ENCODE measurements around the gene NT5C1A.

NT5C1A gene

GRCh38 chr1:39622427-39622826 lies 49.5 kb downstream of the NT5C1A start:
- no peak overlapping the region for H3K4me3 ChIP-seq (ENCODE audit: low read length)
- no peak for DNase-seq (ENCODE audit: low read depth, low spot score)

GRCh38 chr1:39620659-39621165 lies 51.2 kb downstream of the NT5C1A start:
- H3K4me3 ChIP-seq (ENCODE audit: low read length) = no peak overlapping the region
- no peak for DNase-seq (ENCODE audit: low read depth, low spot score)

- no peak overlapping the region for H3K4me3 ChIP-seq (ENCODE audit: low read length)
- DNase-seq (ENCODE audit: low read depth, low spot score) = no peak
Observed at GRCh38 chr1:39617488-39618049, 54.3 kb downstream of the NT5C1A start.

- no peak for DNase-seq (ENCODE audit: low read depth, low spot score)
- no peak overlapping the region for H3K4me3 ChIP-seq (ENCODE audit: low read length)
Observed at GRCh38 chr1:39615086-39615673, 56.7 kb downstream of the NT5C1A start.

GRCh38 chr1:39614488-39614887 lies 57.4 kb downstream of the NT5C1A start:
- DNase-seq (ENCODE audit: low read depth, low spot score) = no peak
- H3K4me3 ChIP-seq (ENCODE audit: low read length) = no peak overlapping the region

GRCh38 chr1:39613250-39613649 lies 58.7 kb downstream of the NT5C1A start:
- H3K4me3 ChIP-seq (ENCODE audit: low read length) = no peak overlapping the region
- no peak for DNase-seq (ENCODE audit: low read depth, low spot score)

GRCh38 chr1:39609618-39610331 lies 62.1 kb downstream of the NT5C1A start:
- DNase-seq (ENCODE audit: low read depth, low spot score) = peak; percentile 57
- H3K4me3 ChIP-seq (ENCODE audit: low read length) = no peak overlapping the region
